GM23248 (cell line): Measurements from ENCODE around the gene TLE2.

Experiments used
- EZH2 ChIP-seq: fragments of 200-600 bp; sonication (generic); IDR thresholded peaks from 2 replicates; pipeline ENCODE4 v1.6.1; 2018; ENCODE audit warnings: antibody characterized with exemption, mild to moderate bottlenecking; ENCODE audit not compliant: insufficient read depth, poor library complexity, severe bottlenecking
- EZH2phosphoT487 ChIP-seq: fragments of 200-600 bp; sonication (generic); IDR thresholded peaks from 2 replicates; pipeline ENCODE4 v1.6.1; 2018; ENCODE audit warnings: antibody characterized with exemption, moderate library complexity, mild to moderate bottlenecking, low read depth; ENCODE audit not compliant: insufficient read depth

DNA sequence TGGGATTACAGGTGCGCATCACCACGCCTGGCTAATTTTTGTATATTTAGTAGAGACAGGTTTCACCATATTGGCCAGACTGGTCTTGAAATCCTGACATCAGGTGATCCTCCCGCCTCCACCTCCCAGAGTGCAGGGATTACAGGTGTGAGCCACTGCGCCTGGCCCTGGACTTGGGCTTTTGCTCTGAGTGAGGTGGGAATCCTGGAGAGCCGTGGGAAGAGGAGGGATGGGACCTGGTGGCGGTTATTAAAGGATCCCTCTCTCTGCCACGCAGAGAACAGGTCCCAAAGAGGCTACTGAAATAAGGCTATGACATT is 34.9 kb upstream of the TLE2 start:
- no peak for TF ChIP-seq EZH2
- no peak for TF ChIP-seq EZH2phosphoT487
